NT2/D1 (cell line): ENCODE measurements around the gene MCCC1.

Source experiments
- YY1 ChIP-seq: IDR thresholded peaks from 2 replicates; pipeline ENCODE4 v1.6.1; 2011; ENCODE audit not compliant: insufficient read length, insufficient read depth
- ZNF274 ChIP-seq: IDR thresholded peaks from 2 replicates; pipeline ENCODE4 v1.6.1; 2011; ENCODE audit warnings: mild to moderate bottlenecking, low read depth, low read length

DNA sequence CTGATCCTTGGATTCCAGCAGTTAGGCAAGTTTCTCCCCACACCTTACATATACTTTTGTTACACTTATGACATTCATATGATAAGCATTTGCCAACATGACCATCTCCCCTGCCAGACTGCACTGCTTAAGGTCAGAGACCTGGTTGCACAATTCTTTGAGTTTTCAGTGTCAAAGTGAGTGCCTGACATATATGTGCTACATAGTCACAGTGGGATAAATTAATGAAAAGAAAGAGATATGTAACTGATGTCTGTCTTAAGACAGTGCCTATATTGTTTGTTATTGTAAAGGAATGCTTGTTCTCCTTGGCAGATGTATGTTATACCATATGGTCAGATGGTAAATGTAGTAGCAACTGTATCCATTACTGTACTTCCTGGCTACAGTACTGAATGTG, 115.4 kb downstream of the MCCC1 start:
- TF ChIP-seq YY1 (no peak), ZNF274 (no peak)
